Loucy (cell line): ENCODE data around the gene CCDC63.

Experiments used
- H2AFZ ChIP-seq: fragments of 200-600 bp; sonication (generic); 2 replicates; pipeline ENCODE4 v1.6.0; 2016; ENCODE audit warnings: antibody characterized with exemption, mild to moderate bottlenecking, low read length, moderate library complexity
- H3F3A ChIP-seq: fragments of 200-600 bp; 2 replicates; pipeline ENCODE4 v1.6.0; 2016; ENCODE audit warnings: antibody characterized with exemption, low read depth, mild to moderate bottlenecking
- H3K27me3 ChIP-seq: fragments of 200-600 bp; sonication (generic); 2 replicates; pipeline ENCODE4 v1.6.1; 2014; ENCODE audit warnings: low read length, mild to moderate bottlenecking; ENCODE audit not compliant: insufficient read depth, poor library complexity, severe bottlenecking
- H3K36me3 ChIP-seq: fragments of 200-600 bp; sonication (generic); 2 replicates; pipeline ENCODE4 v1.6.1; 2016; ENCODE audit warnings: low read length; ENCODE audit not compliant: insufficient read depth
- H3K4me1 ChIP-seq: fragments of 200-600 bp; sonication (generic); 2 replicates; pipeline ENCODE4 v1.5.1; 2014; ENCODE audit warnings: low read length, mild to moderate bottlenecking; ENCODE audit not compliant: insufficient read depth, poor library complexity, severe bottlenecking
- H3K4me2 ChIP-seq: fragments of 200-600 bp; sonication (generic); 2 replicates; pipeline ENCODE4 v1.6.0; 2014; ENCODE audit warnings: antibody characterized with exemption, low read length, low read depth, mild to moderate bottlenecking; ENCODE audit not compliant: poor library complexity, severe bottlenecking
- H3K4me3 ChIP-seq: fragments of 200-600 bp; sonication (generic); 2 replicates; pipeline ENCODE4 v1.5.1; 2014; ENCODE audit warnings: low read length, mild to moderate bottlenecking, mixed read lengths; ENCODE audit not compliant: poor library complexity, severe bottlenecking
- H3K79me2 ChIP-seq: fragments of 200-600 bp; sonication (generic); 2 replicates; pipeline ENCODE4 v1.6.1; 2014; ENCODE audit warnings: low read length; ENCODE audit not compliant: insufficient read depth
- H3K9ac ChIP-seq: fragments of 200-600 bp; sonication (generic); 2 replicates; pipeline ENCODE4 v1.6.0; 2014; ENCODE audit warnings: mild to moderate bottlenecking, low read depth, low read length, moderate library complexity; ENCODE audit not compliant: poor library complexity, severe bottlenecking
- H3K9me2 ChIP-seq: fragments of 200-600 bp; sonication (generic); replicated peaks from 2 replicates; pipeline ENCODE4 v1.6.1; 2016; ENCODE audit warnings: low read depth, low read length, mixed read lengths
- H3K9me3 ChIP-seq: fragments of 200-600 bp; sonication (generic); 2 replicates; pipeline ENCODE4 v1.6.1; 2014; ENCODE audit warnings: mild to moderate bottlenecking, antibody characterized with exemption, low read length, low read depth; ENCODE audit not compliant: insufficient read depth
- H4K20me1 ChIP-seq: fragments of 200-600 bp; sonication (generic); 2 replicates; pipeline ENCODE4 v1.6.0; 2014; ENCODE audit warnings: antibody characterized with exemption, low read length, mild to moderate bottlenecking; ENCODE audit not compliant: insufficient read depth, poor library complexity, severe bottlenecking
- CTCF ChIP-seq: fragments of 200-600 bp; sonication (generic); conservative IDR thresholded peaks from 2 replicates; pipeline ENCODE4 v1.5.1; 2014; ENCODE audit warnings: mild to moderate bottlenecking, antibody characterized with exemption, low read length
- EZH2phosphoT487 ChIP-seq: fragments of 200-600 bp; IDR thresholded peaks from 2 replicates; pipeline ENCODE4 v1.6.1; 2018; ENCODE audit warnings: antibody characterized with exemption, mild to moderate bottlenecking, moderate library complexity, borderline replicate concordance

The CCDC63 gene

GRCh38 chr12:110826592-110827200 lies 20.1 kb upstream of the CCDC63 start:
- peak overlapping the region; percentile 54 for H3K9ac ChIP-seq
- no peak overlapping the region for H3K4me3 ChIP-seq
- H2AFZ ChIP-seq, result peak overlapping the region; percentile 99
- H3K4me2 ChIP-seq, result peak overlapping the region; percentile 40
- no peaks in the 10 kb centered on the region for H3K4me1 ChIP-seq
- H3K27me3 ChIP-seq, result no peaks in the 10 kb centered on the region
- H3K9me3 ChIP-seq, result no peaks in the 10 kb centered on the region
- no peaks in the 10 kb centered on the region for H3F3A ChIP-seq
- H4K20me1 ChIP-seq, result no peaks in the 10 kb centered on the region
- H3K9me2 ChIP-seq, result no peaks in the 10 kb centered on the region
- H3K36me3 ChIP-seq, result no peaks in the 10 kb centered on the region
- TF ChIP-seq EZH2phosphoT487 (no peak), CTCF (peak; percentile 98)
- no peaks in the 10 kb centered on the region for H3K79me2 ChIP-seq

- H3K4me2 ChIP-seq, result no peak overlapping the region
- H2AFZ ChIP-seq, result no peak overlapping the region
- H3K36me3 ChIP-seq, result no peaks in the 10 kb centered on the region
- no peaks in the 10 kb centered on the region for H3F3A ChIP-seq
- no peaks in the 10 kb centered on the region for H3K79me2 ChIP-seq
- H3K9ac ChIP-seq, result no peak overlapping the region
- no peak overlapping the region for H3K4me3 ChIP-seq
- H3K9me3 ChIP-seq, result no peaks in the 10 kb centered on the region
- no peaks in the 10 kb centered on the region for H3K4me1 ChIP-seq
- H3K9me2 ChIP-seq, result no peaks in the 10 kb centered on the region
- H4K20me1 ChIP-seq, result no peaks in the 10 kb centered on the region
- H3K27me3 ChIP-seq, result no peaks in the 10 kb centered on the region
- no peak for TF ChIP-seq CTCF
- no peak for TF ChIP-seq EZH2phosphoT487
Measured at GRCh38 chr12:110829308-110829707, 17.5 kb upstream of the CCDC63 start.

- no peaks in the 10 kb centered on the region for H3K9me3 ChIP-seq
- H2AFZ ChIP-seq, result no peak overlapping the region
- H3K4me1 ChIP-seq, result no peaks in the 10 kb centered on the region
- no peak overlapping the region for H3K4me3 ChIP-seq
- H3K79me2 ChIP-seq, result no peaks in the 10 kb centered on the region
- no peaks in the 10 kb centered on the region for H3K36me3 ChIP-seq
- no peaks in the 10 kb centered on the region for H4K20me1 ChIP-seq
- TF ChIP-seq EZH2phosphoT487 (no peak), CTCF (no peak)
- H3K9me2 ChIP-seq, result no peaks in the 10 kb centered on the region
- H3K4me2 ChIP-seq, result no peak overlapping the region
- H3K9ac ChIP-seq, result no peak overlapping the region
- no peaks in the 10 kb centered on the region for H3K27me3 ChIP-seq
- H3F3A ChIP-seq, result no peaks in the 10 kb centered on the region
Measured at GRCh38 chr12:110836291-110836690, 10.5 kb upstream of the CCDC63 start.
